NOMO-1 (cell line): ENCODE results near the gene CD93.

Experiments
- DNase-seq, 2 experiments: peaks; one replicate each; lab custom pipeline; 2025; ENCODE audit not compliant: unreplicated experiment in 2 of 2; lab: John Stamatoyannopoulos, UW

Gene CD93

DNA sequence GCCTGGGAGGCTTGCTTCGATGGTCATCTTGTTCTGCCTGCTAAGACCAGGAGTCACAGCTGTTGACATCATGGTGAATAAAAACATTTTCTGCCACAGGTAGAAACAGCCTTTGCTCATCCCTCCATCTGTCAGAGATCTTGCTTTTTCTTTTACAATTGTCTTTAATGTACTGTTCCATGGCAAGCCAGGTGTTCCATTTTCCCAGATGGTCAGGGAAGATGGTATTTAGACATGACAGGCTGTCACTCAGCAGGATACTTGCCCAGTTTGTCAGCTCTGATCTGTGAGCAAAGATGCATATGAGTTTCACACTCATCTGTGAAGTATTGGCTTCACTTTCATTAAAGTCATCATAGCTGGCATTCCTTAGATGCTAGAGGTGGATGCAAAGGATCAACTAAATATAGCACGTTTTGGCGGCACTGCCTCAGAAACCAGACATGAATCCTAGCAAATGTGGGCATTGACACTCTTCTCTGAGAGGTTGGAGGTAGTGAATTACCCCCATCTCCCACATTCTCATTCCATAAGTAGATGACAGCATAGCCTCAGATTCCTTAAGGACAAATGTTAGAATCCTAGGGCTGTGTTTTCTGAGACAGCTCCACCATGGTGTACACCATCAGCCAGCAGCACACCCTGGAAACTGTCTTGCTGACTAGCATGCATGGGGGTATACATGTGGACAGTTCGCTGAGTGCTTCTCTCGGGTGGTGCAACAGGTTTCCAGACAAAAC, 46.8 kb downstream of the CD93 start:
- no peak for DNase-seq

DNA sequence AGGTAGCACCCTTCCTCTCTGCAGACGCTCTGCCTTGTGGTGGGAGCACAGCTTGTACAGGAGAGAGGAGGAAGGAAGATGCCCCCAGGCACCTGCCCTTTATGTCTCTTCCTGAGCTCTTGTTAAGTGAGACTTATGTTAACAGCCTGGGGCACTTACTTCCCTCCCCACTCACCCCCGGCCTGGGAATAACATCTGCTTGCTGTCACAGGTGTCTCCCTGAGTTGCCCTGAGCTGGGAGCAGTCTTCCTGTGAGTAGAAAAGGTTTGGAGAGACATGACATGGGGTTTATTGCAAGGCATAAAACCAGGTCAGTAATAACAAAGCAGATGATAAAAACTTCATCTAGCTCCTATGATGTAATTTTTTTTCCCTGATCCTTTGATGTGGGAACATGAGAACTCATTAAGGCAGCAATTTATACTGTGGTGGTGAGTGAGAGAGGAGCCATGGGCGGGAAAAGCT, 49.1 kb downstream of the CD93 start:
- no peak for DNase-seq

DNA sequence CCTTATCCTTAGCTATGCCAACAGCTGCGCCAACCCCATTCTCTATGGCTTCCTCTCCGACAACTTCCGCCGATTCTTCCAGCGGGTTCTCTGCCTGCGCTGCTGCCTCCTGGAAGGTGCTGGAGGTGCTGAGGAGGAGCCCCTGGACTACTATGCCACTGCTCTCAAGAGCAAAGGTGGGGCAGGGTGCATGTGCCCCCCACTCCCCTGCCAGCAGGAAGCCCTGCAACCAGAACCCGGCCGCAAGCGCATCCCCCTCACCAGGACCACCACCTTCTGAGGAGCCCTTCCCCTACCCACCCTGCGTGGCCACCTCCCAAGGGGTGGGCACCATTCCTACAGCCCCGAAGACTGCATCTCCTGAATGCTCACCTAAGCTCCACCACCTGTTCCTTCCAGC, 49.8 kb downstream of the CD93 start:
- no peak for DNase-seq

DNA sequence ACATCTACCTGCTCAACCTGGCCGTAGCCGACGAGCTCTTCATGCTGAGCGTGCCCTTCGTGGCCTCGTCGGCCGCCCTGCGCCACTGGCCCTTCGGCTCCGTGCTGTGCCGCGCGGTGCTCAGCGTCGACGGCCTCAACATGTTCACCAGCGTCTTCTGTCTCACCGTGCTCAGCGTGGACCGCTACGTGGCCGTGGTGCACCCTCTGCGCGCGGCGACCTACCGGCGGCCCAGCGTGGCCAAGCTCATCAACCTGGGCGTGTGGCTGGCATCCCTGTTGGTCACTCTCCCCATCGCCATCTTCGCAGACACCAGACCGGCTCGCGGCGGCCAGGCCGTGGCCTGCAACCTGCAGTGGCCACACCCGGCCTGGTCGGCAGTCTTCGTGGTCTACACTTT, 50.4 kb downstream of the CD93 start:
- no peak for DNase-seq

DNA sequence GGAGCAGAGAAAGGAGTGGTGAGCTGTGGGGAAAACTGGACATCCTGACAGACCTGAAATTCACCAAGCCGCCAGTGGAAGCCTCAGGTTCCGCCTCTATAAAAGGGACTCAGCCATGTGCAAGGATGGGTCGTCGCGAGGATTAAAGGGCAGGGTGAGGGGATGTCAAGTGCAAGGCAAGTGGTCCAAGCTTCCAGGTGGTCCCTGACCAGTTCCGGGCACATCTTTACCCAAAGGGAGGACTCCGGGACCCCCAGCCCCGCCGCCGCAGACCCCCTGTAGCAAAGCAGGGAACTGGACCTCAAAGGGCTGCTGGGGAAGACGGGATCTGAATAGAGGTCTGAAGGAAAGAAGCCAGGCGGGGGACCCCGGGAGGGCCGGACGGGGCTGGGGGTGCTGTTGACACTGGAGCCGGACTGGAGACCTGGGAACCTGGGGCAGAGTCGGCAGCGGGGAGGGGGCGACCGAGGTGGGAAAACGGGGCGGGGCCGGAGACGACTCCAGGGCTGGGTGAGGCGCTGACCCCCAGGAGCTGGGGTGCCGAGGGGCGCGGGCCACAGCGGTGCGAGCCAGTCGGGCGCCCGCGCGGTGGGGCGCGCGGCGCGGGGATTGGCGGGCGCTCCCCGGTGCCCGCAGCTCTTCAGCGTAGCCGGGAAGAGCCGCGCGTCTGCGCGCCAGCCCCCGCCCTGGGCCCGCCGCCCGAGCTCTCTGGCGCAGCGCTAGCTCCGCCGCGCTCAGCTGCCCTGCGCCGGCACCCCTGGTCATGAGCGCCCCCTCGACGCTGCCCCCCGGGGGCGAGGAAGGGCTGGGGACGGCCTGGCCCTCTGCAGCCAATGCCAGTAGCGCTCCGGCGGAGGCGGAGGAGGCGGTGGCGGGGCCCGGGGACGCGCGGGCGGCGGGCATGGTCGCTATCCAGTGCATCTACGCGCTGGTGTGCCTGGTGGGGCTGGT, 51.1 kb downstream of the CD93 start, which contains the start of gene SSTR4:
SSTR4 (plus strand) TSS at position 592 of the 951 bp plus-strand sequence; CDS start at position 764, 172 bp downstream.
- DNase-seq, result no peak

DNA sequence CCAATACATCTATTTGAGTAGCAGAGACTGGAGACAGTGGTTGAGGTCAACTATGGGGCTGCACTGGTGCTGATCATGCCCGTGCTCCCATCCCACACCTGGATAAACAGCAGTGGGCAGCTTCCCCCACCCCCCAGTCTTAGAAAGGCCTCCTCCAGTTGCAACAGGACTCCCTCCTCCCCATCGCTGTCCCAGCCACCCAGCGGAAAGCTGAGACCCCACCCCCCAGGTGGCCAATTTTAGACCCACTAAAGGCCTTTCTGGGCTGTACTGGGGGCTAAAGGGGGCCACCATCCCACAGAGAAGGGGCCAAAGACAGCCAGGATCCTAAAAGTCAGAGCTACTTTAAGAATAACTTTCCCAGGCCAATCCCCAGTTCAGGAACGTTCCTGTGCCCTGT, 52.2 kb downstream of the CD93 start:
- no peak for DNase-seq

DNA sequence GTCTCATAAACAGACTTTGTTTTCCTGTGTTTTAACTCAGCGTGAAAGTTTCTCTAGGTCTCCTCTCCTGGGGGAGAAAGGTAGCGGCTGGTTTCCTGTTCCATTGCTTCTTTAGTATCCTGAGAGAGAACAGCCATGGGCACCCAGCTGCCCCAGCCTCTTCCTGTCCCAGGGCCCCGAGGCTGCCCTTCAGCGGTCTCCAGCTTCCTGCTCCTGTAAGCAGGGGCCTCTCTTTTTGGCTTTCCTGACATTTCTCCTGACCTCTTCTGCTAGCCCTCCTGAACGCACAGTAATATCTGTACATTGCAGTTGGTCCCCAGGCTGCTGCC, 53.4 kb downstream of the CD93 start:
- DNase-seq, result no peak

DNA sequence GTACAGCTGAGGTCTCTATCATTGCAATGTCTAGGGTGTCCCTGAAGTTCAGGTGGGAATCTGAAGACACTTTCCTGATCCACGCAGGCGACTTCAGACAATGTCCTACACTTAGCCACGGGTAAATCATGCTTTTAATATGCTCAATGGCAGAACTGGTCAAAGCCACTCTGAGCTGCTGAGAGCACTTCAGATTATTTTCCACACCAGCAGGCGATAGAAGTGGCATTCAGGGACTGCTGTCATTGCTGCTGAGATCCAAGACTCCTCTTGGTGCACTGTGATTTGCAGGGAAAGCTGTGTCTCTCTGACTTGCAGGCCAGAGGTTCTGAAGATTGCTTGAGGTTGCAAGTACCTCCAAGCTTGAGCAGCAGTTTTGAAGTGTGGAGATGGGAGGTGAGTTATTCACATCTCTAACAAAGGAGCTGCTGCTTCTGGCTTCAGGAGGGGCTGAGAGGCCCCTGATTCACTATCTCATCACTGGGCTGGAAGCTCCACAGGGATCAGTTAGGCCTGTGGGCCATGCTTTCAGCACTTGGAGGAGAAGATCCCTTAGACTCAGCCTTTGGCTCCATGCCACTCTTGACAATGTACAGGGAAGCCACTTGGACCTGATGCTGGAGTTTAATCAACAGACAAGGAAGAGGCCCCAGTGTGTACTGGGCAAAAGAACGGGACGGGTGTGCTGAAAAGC, 53.9 kb downstream of the CD93 start:
- no peak for DNase-seq

DNA sequence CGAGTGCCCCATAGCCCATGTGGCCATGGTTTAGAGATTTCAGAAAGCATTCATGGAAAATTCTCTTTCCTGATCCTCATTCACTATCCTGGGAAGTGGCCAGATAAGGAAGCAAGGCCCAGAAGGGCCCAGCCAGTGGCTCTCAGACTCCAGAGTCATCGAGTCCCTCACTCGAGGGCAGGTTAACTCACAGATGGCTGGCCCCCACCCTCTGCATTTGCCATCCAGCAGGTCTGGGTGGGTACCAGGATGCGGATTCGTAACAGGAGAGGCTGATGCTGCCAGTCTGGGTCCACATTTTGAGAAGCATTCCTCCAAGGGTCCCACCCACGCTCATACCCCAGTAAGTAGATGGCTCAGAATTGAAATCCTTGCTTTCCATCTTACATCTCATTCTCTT, 54.8 kb downstream of the CD93 start:
- DNase-seq, result no peak
